ENCODE data around the gene DIS3L2.
"Not testable (repeated sequence)": the region's sequence is repeated elsewhere in the genome, so short reads cannot be mapped to it uniquely, and the experiment has no call there.

Gene DIS3L2

DNA sequence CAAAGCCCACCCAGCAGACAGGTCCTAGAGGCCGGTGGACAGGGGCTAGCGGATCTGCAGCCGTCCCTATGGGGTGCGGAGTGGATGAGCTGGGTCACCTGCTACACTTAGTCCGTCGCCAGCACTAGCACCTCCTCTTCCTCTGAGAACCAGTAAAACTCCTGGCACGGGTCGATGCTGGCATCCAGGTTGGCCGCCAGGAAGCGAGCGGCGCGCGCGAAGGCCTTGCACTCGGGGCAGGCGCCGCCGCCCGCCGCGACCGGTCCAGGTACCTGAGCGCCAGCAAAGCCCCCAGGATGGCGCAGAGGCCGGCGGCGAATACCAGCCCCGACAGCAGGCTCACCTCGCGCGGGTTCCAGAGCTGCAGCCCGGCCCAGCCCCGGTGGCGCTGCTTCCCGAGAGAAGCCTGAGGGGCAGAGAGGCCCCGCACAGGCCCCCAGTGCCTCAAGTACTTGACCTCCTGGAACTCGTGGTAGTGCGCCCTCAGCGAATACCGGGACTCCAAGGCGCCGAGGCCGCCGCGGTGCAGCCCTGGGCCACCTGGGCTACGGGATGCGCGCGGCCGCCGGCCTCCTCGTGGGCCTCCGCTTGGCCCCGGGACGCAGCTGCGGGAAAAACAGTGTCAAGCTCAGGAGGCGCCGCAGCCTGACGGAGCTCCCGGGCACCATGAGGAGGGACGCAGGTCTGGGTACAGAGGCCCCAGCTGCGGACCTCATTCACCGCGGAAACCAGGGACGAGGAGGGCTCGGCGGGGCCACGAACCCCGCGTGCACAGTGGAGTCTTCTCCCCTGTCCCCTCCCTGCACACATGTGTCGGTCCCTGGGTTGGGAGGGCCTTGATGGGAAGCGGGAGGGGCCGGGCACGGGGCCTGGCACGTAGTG is 389.5 kb downstream of the DIS3L2 start:
- no peak for DNase-seq (ENCODE audit: low spot score)

DNA sequence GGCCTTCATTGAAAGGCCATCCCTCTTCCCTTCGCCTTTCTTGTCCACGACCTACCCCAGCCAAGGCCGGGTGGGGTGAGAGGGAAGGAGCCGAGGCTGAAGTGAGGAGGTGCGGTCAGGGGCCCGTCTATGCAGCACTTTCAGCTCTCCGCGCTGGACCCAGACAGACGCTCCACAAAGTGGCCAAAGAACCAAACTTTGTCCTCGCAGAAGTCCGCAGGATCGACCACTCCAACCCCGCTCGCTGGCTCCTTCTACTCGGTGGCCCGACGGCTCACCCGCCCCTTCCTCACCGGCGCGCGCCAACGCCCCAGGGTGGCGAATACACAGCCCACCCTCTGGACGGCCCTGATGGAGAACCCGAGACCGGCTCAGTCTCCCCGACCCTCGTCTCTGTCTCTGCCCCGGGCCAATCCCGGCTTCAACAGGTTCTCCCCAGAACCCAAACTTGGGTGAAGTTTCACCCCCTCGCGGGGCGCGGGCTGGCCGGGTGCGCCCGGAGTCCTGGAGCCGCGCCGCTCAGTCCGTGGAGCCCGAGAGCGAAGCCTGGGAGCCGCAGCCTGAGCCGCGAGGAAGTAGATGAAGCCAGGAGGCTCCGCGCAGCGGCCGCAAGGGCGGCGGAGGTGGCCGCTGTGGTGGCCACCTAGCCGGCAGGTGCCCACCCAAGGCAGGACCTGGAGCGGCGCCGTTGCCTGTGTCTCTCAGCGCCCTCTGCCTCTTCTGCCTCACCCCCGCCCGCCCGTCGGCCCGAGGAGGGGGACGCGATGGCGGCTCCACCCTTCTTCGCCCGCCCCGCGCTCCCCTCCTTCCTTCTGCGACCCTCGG is 390.4 kb downstream of the DIS3L2 start:
- no peak for DNase-seq (ENCODE audit: low spot score)

DNA sequence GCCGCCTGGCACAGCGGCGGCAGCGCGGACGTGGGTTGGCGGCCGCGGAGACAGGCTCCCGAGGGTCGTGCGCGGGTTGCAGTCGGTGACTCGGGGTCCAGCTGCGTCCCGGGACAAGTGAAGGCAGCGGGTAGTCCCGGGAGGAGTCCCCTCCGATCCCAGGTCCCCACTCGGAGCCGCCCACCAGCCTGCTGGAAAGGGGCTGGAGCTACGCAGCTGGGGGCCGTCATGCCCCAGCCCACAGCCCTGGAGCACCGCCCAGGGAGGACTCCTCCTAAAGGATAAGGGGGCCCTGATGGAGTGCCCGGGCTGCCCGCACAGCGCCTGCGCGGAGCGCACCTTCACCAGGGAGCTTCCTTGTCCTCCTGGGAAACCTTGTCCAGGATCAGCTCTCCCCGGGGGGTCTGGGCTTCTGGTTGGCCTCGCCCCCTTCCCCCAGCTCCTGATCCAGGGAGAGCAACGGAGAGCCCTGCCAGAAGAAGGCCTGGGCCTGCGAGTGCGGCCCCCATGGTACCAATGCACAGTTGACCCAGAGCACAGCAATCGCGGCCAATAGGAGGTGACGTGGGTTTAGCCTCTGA is 391.1 kb downstream of the DIS3L2 start:
- DNase-seq (ENCODE audit: low spot score): no peak

DNA sequence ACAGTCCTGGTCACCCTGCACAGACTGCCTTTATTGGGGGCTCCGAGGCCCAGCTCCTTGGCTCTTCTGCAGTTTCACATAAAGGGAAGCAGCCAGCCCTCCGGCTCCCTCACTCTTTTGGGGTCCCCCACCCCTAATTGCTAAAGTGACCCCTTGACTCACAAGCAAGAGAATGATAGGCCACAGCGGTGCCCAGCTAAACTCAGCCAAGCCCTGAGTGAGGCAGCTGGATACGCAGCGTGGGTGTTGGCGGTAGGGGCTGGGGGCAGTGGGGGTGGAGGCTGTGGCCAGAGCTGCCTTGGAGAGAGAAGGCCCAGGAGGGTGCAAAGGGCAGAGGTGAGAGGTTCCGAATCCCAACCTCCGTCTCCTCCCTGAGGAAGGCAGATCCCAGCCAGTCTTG is 391.6 kb downstream of the DIS3L2 start:
- DNase-seq (ENCODE audit: low spot score): no peak

DNA sequence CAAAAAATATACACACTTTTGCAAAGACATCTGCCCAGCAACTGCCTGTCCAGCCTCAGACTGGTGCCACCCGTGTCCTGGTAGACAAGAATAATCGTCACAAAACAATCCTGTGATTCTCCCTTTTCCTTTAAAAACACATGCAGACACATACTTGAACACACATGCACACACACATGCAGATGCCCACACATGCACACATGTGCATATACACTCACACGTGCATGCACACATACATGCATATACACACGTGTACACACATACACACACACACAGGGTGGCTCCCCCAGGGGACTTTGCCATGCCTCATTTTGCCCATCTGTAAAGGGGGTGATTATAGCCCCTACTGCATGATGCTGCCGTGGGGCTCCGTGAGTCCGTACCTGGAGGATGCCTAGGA is 392.1 kb downstream of the DIS3L2 start:
- DNase-seq (ENCODE audit: low spot score): no peak

DNA sequence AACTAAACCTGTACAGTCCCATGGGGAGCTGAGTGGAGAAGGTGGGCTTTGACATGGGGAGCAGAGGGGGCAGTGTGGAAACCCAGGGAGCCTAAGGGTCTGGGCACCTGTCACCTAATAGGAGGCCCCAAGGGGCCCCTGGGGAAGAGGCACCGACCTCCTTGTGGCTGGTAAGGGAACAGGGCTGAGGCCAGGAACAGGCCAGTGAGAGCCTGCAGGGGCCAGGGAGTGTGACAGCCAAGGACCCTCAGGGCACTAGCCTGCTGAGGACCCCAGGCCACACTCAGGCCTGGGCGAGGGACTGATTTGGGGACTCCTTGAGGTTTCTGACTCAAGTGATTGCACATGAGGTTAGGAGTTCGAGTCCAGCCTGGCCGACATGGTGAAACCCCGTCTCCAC is 392.6 kb downstream of the DIS3L2 start:
- no peak for DNase-seq (ENCODE audit: low spot score)

DNA sequence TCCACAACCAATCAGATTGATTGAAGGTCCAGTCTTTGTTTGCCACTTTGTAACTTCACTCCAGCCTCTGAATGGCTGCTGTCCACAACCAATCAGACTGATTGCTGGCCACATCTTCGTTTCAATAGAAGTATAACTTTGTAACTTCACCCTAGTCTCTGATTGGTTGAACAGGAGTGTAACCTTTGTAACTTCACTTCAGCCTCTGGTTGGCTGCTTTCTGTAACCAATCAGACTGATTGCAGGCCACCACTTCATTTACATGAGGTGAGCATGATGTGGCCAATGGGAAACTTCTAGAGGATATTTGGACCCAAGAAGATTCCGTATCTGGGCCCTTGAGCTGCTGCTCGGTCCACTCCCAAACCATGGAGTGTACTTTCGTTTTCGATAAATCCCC is 400.1 kb downstream of the DIS3L2 start:
- DNase-seq (ENCODE audit: low spot score): no peak

DNA sequence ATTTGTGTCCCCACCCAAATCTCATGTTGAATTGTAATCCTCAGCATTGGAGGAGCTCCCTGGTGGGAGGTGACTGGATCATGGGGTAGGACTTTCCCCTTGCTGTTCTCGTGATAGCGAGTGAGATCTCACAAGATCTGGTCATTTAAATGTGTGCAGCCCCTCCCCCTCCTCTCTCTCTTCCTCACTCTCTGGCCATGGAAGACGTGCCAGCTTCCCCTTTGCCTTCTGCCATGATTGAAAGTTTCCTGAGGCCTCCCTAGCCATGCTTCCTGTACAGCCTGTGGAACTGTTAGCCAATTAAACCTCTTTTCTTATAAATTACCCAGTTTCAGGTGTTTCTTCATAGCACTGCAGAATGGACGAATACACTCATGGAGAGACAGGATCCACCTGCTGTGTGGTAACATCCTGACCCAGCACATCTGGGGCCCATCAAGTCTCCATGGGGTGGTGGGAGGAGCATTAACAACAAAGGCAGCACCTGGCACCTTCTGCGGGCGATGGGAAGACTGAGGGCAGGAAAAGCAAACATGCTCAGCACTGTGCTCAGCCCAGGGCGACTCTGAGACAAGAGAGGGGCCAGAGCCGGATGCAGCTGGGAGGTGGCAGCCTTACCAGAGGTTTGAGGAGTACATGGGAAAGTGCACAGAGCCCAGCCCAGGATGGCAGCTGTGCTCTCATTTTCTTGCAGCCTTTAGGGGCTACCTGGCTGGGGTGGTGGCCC is 400.8 kb downstream of the DIS3L2 start:
- DNase-seq (ENCODE audit: low spot score): no peak

DNA sequence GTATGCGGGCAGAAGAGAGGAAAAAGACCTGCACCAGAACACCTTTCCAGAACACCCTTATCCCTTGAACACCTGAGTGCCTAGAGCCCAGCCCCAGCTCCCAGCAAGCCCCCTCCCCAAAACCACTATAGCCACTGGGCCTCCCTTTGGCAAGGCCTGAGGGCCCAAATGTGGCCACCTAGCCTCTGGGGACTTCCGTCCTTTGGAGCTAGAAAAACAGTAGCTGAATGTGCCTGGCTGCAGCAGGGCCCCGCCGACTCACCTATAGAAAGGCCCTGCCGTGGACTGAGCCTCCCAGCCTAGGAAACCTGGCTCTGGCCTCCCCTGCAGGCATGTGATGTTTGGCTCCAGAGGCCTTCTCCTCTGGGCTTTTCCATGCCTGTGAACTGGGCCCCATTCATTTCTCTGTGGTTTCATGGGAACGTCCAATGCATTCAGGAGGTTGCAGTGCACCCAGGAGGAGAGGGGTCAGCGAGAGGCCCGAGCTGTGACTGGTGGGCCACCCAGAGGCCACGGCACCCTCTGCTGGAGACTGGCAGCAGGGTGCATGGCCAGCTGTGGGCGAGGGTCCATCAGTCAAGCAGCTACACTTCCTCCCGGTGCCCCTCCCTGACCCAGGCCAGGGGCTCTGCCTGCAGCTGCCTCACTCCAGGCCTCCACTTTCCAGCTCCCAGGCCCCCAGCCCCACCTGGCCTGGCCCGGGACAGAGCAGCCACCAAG is 401.7 kb downstream of the DIS3L2 start:
- DNase-seq (ENCODE audit: low spot score): not testable (repeated sequence)

DNA sequence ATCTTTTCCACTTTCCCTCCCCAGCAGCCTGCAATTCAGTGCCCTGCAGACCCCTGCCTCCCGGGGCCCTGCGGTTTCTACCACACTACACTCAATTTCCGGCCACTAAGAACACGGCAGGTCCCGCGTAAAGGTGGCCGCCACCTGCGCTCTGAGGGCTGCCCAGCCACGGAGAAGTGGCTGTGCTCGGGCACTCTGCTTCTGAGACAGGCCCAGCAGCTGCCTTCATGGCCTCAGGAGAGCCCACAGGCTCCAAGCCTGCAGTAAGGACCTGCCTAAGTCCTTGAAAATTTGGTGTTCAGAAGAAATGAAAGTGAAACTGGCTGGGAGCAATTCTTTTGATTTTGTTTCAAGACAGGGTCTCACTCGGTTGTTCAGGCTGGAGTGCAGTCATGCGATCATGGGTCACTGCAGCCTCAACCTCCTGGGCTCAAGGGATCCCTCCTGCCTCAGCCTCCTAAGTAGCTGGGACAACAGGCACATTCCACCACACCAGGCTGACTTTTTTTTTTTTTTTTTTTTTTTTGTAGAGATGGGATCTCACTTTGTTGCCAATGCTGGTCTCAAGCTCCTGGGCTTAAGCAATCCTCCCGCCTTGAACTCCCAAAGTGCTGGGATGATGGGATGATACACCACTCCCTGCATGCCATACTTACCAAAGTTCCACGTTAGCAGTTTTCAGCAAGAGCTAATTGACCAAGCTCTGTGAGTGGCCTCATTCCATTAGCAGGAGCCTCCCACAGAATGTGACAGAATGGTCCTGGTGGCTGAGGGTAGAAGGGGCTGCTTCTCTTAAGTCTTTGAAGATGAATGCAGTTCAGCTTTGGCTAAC is 402.5 kb downstream of the DIS3L2 start:
- no peak for DNase-seq (ENCODE audit: low spot score)

DNA sequence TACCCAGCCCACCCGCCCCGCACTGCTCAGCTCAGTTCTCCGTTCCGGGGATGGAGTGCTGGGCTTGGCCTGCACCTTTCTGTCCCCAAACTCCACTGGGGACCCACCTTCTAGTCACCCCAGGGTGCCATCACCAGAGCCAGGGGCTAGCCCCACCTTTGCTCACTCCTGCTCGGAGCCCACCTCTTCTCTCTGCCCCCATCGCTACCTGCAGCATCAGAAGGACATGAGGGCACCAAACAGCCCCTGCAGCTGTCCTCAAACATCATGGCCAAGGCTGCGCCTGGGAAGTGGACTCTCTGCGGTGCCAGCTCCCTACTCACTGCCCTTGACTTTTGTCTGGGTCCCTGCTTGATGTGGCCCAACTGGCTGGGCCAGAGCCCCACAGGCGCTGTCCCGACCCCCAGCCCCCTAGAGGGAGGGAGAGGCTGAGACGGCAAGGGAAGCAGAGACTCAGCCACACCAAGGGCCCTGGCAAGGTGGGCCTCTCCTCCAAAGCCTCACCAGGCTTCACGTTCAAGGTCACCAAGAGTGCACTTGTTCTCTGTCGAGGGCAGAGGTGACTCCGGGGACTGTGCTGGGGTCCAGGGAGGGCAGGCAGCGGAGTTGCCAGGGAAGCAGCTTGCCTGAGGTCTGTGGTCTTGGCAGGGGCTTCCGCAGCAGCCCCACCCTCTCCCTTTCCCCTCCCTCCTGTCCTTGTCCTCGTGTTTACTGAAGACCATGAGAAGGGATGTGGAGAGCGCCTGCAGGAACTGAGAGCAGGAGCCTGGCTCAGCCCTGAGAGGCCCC is 403.5 kb downstream of the DIS3L2 start:
- not testable (repeated sequence) for DNase-seq (ENCODE audit: low spot score)

DNA sequence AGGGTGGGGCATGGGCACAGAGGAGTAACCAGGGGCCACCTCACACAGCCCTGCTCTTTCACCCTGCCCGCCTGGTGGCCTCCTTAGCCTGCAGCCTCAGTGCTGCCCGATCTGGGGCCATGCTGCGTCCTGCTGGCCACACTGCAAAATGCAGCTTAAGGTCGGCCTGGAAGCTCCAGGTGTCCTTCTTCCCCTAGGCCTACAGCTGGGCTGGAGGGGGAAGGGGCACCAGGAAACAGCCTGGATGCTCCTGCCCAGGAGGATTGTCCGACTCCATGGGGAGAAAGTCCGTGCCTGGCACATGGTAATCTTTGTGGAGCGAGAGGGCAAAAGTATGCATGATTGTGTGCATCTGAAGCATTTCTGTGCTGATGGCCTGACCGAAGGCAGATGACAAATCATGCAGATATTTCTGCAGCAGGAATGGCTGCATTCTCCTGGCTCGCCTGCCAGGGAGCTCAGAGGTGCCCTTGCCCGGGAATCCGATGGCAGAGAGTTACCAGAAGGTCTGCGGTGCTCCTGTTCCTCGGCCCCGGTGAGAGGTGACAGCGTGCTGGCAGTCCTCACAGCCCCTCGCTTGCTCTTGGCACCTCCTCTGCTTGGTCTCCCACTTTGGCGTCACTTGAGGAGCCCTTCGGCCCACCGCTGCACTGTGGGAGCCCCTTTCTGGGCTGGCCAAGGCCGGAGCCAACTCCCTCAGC is 404.3 kb downstream of the DIS3L2 start:
- DNase-seq (ENCODE audit: low spot score): no peak

DNA sequence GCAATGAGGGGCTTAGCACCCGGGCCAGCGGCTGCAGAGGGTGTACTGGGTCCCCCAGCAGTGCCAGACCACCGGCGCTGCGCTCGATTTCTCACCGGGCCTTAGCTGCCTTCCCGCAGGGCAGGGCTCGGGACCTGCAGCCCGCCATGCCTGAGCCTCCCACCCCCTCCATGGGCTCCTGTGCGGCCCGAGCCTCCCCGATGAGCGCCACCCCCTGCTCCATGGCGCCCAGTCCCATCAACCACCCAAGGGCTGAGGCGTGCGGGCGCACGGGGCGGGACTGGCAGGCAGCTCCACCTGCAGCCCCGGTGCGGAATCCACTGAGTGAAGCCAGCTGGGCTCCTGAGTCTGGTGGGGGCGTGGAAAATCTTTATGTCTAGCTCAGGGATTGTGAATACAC is 404.9 kb downstream of the DIS3L2 start:
- not testable (repeated sequence) for DNase-seq (ENCODE audit: low spot score)

DNA sequence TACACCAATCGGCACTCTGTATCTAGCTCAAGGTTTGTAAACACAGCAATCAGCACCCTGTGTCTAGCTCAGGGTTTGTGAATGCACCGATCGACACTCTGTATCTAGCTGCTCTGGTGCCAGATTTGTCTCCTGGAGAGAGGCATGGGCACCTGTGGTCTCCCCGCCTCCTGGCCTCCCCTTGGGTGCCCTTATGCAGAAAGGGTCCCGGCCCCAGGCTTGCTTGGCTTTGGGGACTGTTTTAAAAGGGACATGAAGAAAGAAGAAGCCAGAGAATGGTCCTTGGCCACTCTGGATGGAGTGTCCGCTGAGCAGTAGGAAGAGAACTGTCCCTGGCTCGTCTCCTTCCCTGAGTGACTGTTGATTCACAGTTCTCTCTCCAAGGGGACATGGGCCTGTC is 405.5 kb downstream of the DIS3L2 start:
- DNase-seq (ENCODE audit: low spot score): no peak

DNA sequence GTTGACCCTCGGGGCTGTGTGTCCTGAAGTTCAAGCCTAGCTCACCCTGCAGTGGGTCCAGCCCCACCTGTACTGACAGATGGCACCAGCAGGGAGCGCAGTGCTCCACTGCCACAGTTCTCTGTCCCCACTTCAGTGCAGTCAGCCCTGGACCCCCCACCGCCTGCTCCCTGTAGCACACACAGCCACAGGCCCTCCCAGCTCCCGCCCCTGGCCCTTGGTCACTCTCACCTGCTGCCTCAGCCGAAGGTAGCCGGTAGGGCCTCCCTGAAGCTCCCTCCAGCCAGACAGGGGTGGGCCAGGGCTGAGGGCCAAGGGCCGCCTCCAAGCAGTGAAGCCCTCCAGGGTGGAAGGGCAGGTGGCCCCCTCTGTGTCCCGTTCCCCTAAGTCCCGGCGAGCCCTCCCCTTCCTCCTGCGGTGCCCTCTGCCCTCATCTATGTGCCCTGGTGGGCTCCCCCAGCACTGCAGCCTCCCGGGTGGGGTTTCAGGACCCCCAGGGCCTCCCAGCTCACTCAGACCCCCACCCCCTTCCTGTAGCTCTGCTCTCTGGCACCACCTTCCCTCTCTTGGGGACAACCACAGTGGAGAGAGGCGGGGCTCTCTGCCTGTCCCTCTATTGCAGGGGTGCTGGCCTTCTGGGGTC is 406.2 kb downstream of the DIS3L2 start:
- DNase-seq (ENCODE audit: low spot score): no peak

DNA sequence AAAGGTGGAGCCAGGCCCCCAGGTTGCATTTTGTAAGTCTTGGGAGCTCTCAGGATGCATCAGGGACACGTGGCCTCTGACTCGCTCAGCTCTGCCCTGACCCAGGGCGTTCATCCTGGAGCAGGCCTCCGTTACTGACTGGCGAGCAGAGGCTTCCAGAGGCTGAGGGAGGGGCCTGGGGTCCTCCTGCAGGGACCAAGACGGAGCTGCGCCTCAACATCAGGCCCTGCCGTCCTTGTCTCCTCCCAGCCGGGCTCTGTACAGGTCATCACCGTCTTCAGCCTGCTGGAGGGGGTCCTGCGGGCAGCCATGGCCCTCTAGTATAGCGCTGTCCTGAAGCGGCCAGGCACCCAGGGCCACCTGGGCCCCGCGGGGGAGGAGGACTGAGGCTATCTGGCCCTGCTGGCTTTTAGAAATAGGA is 406.8 kb downstream of the DIS3L2 start:
- DNase-seq (ENCODE audit: low spot score): no peak

DNA sequence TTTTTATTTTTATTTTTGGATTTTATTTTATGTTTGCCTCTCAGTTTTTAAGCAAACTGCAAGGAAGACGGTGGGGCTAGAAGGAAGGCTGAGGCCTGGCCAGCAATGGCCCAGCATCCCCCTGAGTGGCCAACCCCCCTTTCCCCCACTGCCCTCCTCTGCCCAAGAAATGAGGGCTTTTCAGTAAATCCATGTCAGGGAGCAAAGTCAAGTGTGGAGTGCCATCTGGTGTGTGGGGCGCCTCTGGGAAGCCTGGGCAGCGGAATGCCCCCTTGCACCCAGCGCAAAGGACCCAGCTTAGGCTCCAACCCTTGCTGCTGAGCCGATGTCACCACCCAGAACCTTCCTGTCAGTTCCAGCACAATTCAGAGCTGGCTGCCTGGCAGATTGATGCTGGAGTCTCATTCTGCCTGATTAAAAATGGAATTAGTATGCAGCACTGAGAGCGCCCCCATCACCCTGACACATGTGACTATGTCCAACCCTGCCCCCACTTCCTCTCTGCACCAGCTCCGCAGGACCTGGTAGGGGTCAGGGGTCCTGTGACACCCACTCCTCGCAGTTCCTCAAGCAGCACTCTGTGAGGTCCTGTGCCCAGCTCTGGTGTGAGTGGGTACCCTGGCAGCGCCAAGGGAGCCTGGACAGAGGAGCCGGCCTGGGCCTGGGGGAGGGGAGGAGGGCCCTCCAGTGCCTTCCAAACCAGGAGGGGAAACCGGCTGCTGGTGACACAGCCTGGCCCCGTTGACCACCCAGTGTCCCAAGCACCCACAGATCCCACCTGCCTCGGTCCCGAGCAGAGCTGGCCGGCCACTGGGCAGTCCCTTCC is 407.8 kb downstream of the DIS3L2 start:
- no peak for DNase-seq (ENCODE audit: low spot score)

DNA sequence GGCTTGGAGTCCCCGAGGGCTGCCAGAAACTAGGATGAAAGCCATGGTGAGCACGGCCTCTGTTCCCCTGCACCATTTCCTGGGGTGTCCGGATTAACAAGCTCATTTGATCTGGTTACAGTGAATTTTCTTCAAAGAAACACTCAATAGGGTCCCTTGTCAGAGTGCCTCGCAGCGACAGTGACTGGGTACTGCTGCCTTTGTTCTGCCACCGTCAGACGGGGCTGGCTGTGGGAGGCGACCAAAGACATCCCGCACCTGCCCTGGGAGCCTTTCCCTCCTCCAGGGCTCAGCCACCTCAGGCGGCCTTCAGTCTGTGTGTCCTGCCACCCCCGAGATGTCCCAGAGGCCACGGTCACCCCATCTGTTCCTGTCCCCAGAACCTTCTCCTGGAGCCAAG is 408.5 kb downstream of the DIS3L2 start:
- not testable (repeated sequence) for DNase-seq (ENCODE audit: low spot score)
